Measurements from ENCODE around the gene ZMYM2.

DNA sequence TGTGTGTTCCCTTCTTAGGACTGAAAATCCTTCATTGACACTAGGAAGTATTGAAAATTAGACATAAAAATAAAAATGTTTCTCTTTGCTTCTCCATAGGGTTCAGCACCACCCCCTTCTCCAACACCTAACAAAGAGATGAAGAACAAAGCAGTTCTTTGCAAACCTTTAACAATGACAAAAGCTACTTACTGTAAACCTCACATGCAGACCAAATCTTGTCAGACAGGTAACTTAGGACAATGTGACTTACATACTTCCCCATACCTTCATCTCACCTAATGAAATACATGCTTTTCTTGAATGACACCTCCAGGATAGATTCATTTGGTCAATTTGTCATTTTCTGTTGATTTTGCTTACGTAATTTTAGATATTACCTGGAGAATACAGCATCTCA, 99.9 kb downstream of the ZMYM2 start:
- TF ChIP-seq POLR2A (IDR thresholded peaks at IDR 0.05) (no peak), EP300 (IDR thresholded peaks at IDR 0.05) (no peak)
- TF ChIP-seq, protein P1, sequence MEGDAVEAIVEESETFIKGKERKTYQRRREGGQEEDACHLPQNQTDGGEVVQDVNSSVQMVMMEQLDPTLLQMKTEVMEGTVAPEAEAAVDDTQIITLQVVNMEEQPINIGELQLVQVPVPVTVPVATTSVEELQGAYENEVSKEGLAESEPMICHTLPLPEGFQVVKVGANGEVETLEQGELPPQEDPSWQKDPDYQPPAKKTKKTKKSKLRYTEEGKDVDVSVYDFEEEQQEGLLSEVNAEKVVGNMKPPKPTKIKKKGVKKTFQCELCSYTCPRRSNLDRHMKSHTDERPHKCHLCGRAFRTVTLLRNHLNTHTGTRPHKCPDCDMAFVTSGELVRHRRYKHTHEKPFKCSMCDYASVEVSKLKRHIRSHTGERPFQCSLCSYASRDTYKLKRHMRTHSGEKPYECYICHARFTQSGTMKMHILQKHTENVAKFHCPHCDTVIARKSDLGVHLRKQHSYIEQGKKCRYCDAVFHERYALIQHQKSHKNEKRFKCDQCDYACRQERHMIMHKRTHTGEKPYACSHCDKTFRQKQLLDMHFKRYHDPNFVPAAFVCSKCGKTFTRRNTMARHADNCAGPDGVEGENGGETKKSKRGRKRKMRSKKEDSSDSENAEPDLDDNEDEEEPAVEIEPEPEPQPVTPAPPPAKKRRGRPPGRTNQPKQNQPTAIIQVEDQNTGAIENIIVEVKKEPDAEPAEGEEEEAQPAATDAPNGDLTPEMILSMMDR (IDR thresholded peaks at IDR 0.05), result no peak
